ENCODE data around the gene MAPK11. TPM values are rescaled to one million over a fixed set of nuclear protein-coding genes. Genes with fewer than 3 reads are reported as not detected.

MAPK11 gene
- total and polyA plus RNA-seq, 9 of the 15 experiments (the other 6 are each of a cell fraction or from before 2014, with no cell fraction given) = 0.06 to 14.6 (median 5.3) TPM

GRCh38 chr22:50270666-50271394 lies 650 bp upstream of the MAPK11 start (continued):
- TF ChIP-seq MBD1 (CRISPR knock-in tag; IDR thresholded peaks at IDR 0.05) = no peak
- 0 out of 2 replicates have a peak, but pooled peaks have one; percentile 33 for TF ChIP-seq NCOA1 (IDR thresholded peaks at IDR 0.05; ENCODE audit: low read depth)
- no peak for TF ChIP-seq TAF9B (IDR thresholded peaks at IDR 0.05; ENCODE audit: partially characterized antibody)
- no peak for TF ChIP-seq ASH1L (IDR thresholded peaks at IDR 0.05; ENCODE audit: borderline replicate concordance, low read depth, partially characterized antibody)
- TF ChIP-seq TEAD1 (CRISPR knock-in tag; IDR thresholded peaks at IDR 0.05) = 0 out of 4 replicates have a peak, but pooled peaks of 1 of the 2 experiments have one; percentile 28
- TF ChIP-seq ZNF57 (CRISPR knock-in tag; IDR thresholded peaks at IDR 0.05) = no peak
- no peak for TF ChIP-seq ZNF583 (CRISPR knock-in tag; IDR thresholded peaks at IDR 0.05)
- TF ChIP-seq, protein P1, sequence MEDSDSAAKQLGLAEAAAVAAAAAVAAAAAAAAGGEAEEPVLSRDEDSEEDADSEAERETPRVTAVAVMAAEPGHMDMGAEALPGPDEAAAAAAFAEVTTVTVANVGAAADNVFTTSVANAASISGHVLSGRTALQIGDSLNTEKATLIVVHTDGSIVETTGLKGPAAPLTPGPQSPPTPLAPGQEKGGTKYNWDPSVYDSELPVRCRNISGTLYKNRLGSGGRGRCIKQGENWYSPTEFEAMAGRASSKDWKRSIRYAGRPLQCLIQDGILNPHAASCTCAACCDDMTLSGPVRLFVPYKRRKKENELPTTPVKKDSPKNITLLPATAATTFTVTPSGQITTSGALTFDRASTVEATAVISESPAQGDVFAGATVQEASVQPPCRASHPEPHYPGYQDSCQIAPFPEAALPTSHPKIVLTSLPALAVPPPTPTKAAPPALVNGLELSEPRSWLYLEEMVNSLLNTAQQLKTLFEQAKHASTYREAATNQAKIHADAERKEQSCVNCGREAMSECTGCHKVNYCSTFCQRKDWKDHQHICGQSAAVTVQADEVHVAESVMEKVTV (CRISPR knock-in tag; IDR thresholded peaks at IDR 0.05) = no peak
- TF ChIP-seq, protein P2, sequence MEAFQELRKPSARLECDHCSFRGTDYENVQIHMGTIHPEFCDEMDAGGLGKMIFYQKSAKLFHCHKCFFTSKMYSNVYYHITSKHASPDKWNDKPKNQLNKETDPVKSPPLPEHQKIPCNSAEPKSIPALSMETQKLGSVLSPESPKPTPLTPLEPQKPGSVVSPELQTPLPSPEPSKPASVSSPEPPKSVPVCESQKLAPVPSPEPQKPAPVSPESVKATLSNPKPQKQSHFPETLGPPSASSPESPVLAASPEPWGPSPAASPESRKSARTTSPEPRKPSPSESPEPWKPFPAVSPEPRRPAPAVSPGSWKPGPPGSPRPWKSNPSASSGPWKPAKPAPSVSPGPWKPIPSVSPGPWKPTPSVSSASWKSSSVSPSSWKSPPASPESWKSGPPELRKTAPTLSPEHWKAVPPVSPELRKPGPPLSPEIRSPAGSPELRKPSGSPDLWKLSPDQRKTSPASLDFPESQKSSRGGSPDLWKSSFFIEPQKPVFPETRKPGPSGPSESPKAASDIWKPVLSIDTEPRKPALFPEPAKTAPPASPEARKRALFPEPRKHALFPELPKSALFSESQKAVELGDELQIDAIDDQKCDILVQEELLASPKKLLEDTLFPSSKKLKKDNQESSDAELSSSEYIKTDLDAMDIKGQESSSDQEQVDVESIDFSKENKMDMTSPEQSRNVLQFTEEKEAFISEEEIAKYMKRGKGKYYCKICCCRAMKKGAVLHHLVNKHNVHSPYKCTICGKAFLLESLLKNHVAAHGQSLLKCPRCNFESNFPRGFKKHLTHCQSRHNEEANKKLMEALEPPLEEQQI (IDR thresholded peaks at IDR 0.05) = no peak
- TF ChIP-seq RAD21 (CRISPR knock-in tag; conservative IDR thresholded peaks at IDR 0.05 in 1 of 2, IDR thresholded peaks at IDR 0.05 in 1 of 2) = no peak
- TF ChIP-seq ZFX (CRISPR knock-in tag; IDR thresholded peaks at IDR 0.05) = peak; percentile 63
- TF ChIP-seq ELF4 (CRISPR knock-in tag; IDR thresholded peaks at IDR 0.05) = no peak
- TF ChIP-seq CHCHD3 (CRISPR knock-in tag; IDR thresholded peaks at IDR 0.05) = no peak
- TF ChIP-seq KDM1A (IDR thresholded peaks at IDR 0.05) = no peak
- no peak for TF ChIP-seq ZNF785 (CRISPR knock-in tag; IDR thresholded peaks at IDR 0.05)
- peak in 1 of 2 experiments; percentile 63; a peak in 2 of 4 replicates for TF ChIP-seq SRF (CRISPR knock-in tag; IDR thresholded peaks at IDR 0.05)
- no peak for TF ChIP-seq CHD4 (IDR thresholded peaks at IDR 0.05; ENCODE audit: insufficient read depth, insufficient replicate concordance, low read depth, low read length, poor library complexity, severe bottlenecking)
- TF ChIP-seq, protein P3, sequence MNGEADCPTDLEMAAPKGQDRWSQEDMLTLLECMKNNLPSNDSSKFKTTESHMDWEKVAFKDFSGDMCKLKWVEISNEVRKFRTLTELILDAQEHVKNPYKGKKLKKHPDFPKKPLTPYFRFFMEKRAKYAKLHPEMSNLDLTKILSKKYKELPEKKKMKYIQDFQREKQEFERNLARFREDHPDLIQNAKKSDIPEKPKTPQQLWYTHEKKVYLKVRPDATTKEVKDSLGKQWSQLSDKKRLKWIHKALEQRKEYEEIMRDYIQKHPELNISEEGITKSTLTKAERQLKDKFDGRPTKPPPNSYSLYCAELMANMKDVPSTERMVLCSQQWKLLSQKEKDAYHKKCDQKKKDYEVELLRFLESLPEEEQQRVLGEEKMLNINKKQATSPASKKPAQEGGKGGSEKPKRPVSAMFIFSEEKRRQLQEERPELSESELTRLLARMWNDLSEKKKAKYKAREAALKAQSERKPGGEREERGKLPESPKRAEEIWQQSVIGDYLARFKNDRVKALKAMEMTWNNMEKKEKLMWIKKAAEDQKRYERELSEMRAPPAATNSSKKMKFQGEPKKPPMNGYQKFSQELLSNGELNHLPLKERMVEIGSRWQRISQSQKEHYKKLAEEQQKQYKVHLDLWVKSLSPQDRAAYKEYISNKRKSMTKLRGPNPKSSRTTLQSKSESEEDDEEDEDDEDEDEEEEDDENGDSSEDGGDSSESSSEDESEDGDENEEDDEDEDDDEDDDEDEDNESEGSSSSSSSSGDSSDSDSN (IDR thresholded peaks at IDR 0.05; ENCODE audit: borderline replicate concordance in 1 of 2, low read depth in 2 of 2, low read length in 2 of 2) = peak in 1 of 2 experiments; percentile 84; a peak in 1 of 4 replicates
- TF ChIP-seq U2AF1 (optimal IDR thresholded peaks at IDR 0.05; ENCODE audit: low read depth, low read length) = no peak

Data from K562 (cell line).